GM12878 (cell line): ENCODE data around the gene NXN. TPM values are rescaled to one million over a fixed set of nuclear protein-coding genes. Genes with fewer than 3 reads are reported as not detected.

ENCODE experiments used
- ATAC-seq: fragments of 200-7000 bp; cut with Tn5 transposase; 3 replicates; pipeline ENCODE4 v1.9.1; 2020; ENCODE audit warnings: mild to moderate bottlenecking, moderate library complexity
- BruUV-seq: library from RNA; stranded (reverse); fragments of 400-500 nt; replicated peaks from 2 replicates; lab custom pipeline; 2021; lab: Mats Ljungman, UMichigan
- CTCF ChIA-PET: fragments of 300-600 bp; sonication (Branson Sonifier 250); formaldehyde crosslinking; extraction: SDS; loops from one replicate; lab custom pipeline; 2021; ENCODE audit warnings: inconsistent platforms; lab: Yijun Ruan, JAX
- POLR2A ChIA-PET: fragments of 350-600 bp; formaldehyde crosslinking; extraction: SDS; loops from one replicate; lab custom pipeline; 2021; ENCODE audit warnings: inconsistent platforms; lab: Charles Lee
- RAD21 ChIA-PET: fragments of 300-600 bp; sonication (Branson Sonifier 250); formaldehyde crosslinking; loops from one replicate; lab custom pipeline; 2023; ENCODE audit warnings: antibody characterized with exemption; ENCODE audit not compliant: unreplicated experiment; lab: Charles Lee
- SMC1A ChIA-PET: fragments of 300-600 bp; sonication (Branson Sonifier 250); formaldehyde crosslinking; loops from one replicate; lab custom pipeline; 2023; ENCODE audit not compliant: unreplicated experiment, uncharacterized antibody; lab: Charles Lee
- DNase-seq: peaks from one replicate; pipeline ENCODE4 v3.0.0-alpha.2; 2011; ENCODE audit warnings: low read depth, low spot score
- FAIRE-seq: peaks from 3 replicates; lab custom pipeline; 2011; peaks lifted over from hg19 to GRCh38; lab: Jason Lieb, UNC
- H2AFZ ChIP-seq: 2 replicates; pipeline ENCODE4 v1.6.0; 2011; ENCODE audit warnings: low read depth, low read length, control low read depth; ENCODE audit not compliant: control insufficient read depth
- H3K27ac ChIP-seq: 2 replicates; pipeline ENCODE4 v1.5.1; 2011; ENCODE audit warnings: control low read depth; ENCODE audit not compliant: control insufficient read depth, insufficient read depth
- H3K27me3 ChIP-seq, 2 experiments: replicated peaks in 1 of 2; 2 replicates each; pipeline versions ENCODE4 v1.6.0 to v1.6.1; 2011; ENCODE audit warnings: low read length in 1 of 2; ENCODE audit not compliant: control insufficient read depth in 2 of 2, insufficient read depth in 2 of 2
- H3K36me3 ChIP-seq, 2 experiments: 2 replicates each; pipeline ENCODE4 v1.5.1; 2011; ENCODE audit warnings: low read length in 1 of 2; ENCODE audit not compliant: control insufficient read depth in 2 of 2, insufficient read depth in 2 of 2
- H3K4me1 ChIP-seq: 2 replicates; pipeline ENCODE4 v1.6.1; 2011; ENCODE audit warnings: mild to moderate bottlenecking, low read length, moderate library complexity, mixed read lengths; ENCODE audit not compliant: control insufficient read depth, insufficient read depth
- H3K4me2 ChIP-seq: 2 replicates; pipeline ENCODE4 v1.6.0; 2011; ENCODE audit warnings: control low read depth; ENCODE audit not compliant: control insufficient read depth, insufficient read depth
- H3K4me3 ChIP-seq: fragments of 200-600 bp; sonication (generic); 2 replicates; pipeline ENCODE4 v1.5.1; 2016
- H3K79me2 ChIP-seq: 2 replicates; pipeline ENCODE4 v1.6.0; 2011; ENCODE audit warnings: low read length; ENCODE audit not compliant: control insufficient read depth, insufficient read depth
- H3K9ac ChIP-seq: 2 replicates; pipeline ENCODE4 v1.8.0; 2011; ENCODE audit warnings: low read length, control low read depth, mixed read lengths; ENCODE audit not compliant: control insufficient read depth, insufficient read depth
- H3K9me3 ChIP-seq: replicated peaks from 3 replicates; pipeline ENCODE4 v1.5.1; 2011; ENCODE audit warnings: mild to moderate bottlenecking, low read length; ENCODE audit not compliant: control insufficient read depth, insufficient read depth
- H4K20me1 ChIP-seq: 2 replicates; pipeline ENCODE4 v1.6.0; 2011; ENCODE audit not compliant: control insufficient read depth, insufficient read depth
- BRCA1 ChIP-seq: IDR thresholded peaks from 2 replicates; pipeline ENCODE4 v1.6.1; 2011; ENCODE audit warnings: low read depth, low read length, improper control_type of control experiment
- CHD2 ChIP-seq: IDR thresholded peaks from 2 replicates; pipeline ENCODE4 v1.6.1; 2011; ENCODE audit warnings: low read depth, low read length, improper control_type of control experiment, borderline replicate concordance
- CTCF ChIP-seq, 3 experiments: IDR thresholded peaks in 2 of 3; conservative IDR thresholded peaks in 1 of 3; 2 replicates each; pipeline ENCODE4 v1.5.1; 2011; ENCODE audit warnings: low read depth in 3 of 3, low read length in 3 of 3, mild to moderate bottlenecking in 3 of 3, control low read depth in 2 of 3, moderate library complexity in 2 of 3, inconsistent platforms in 1 of 3, mixed read lengths in 1 of 3; ENCODE audit not compliant: control insufficient read depth in 2 of 3, insufficient read depth in 1 of 3; ENCODE audit errors: extremely low read depth in 1 of 3
- E4F1 ChIP-seq: fragments of 450-650 bp; IDR thresholded peaks from 2 replicates; pipeline ENCODE4 v1.6.1; 2018; ENCODE audit warnings: borderline replicate concordance, mild to moderate bottlenecking; ENCODE audit not compliant: partially characterized antibody
- ELK1 ChIP-seq: IDR thresholded peaks from 2 replicates; pipeline ENCODE4 v1.6.1; 2012; ENCODE audit warnings: low read depth, low read length, improper control_type of control experiment
- EZH2 ChIP-seq: IDR thresholded peaks from 2 replicates; pipeline ENCODE4 v1.6.1; 2012; ENCODE audit warnings: low read depth, mild to moderate bottlenecking, control low read depth, inconsistent platforms, low read length, borderline replicate concordance; ENCODE audit not compliant: control insufficient read depth
- HDAC6 ChIP-seq: fragments of 200-600 bp; sonication (generic); IDR thresholded peaks from one replicate; pipeline ENCODE4 v1.8.0; 2017; ENCODE audit warnings: antibody characterized with exemption; ENCODE audit not compliant: unreplicated experiment
- MEF2B ChIP-seq: fragments of 450-650 bp; IDR thresholded peaks from 2 replicates; pipeline ENCODE4 v1.6.1; 2018; ENCODE audit warnings: mild to moderate bottlenecking, moderate library complexity; ENCODE audit not compliant: partially characterized antibody, poor library complexity, severe bottlenecking
- NKRF ChIP-seq: fragments of 450-650 bp; conservative IDR thresholded peaks from 2 replicates; pipeline ENCODE4 v1.6.1; 2017; ENCODE audit warnings: mild to moderate bottlenecking, moderate library complexity
- POLR2AphosphoS2 ChIP-seq: IDR thresholded peaks from 2 replicates; pipeline ENCODE4 v1.6.1; 2011; ENCODE audit warnings: low read depth, mild to moderate bottlenecking, low read length, improper control_type of control experiment, moderate library complexity
- RAD21 ChIP-seq: IDR thresholded peaks from 2 replicates; pipeline ENCODE4 v1.6.1; 2011; ENCODE audit warnings: mild to moderate bottlenecking, low read depth, low read length, moderate library complexity; ENCODE audit not compliant: insufficient read depth
- SREBF2 ChIP-seq: IDR thresholded peaks from 2 replicates; pipeline ENCODE4 v1.6.1; 2012; ENCODE audit warnings: mild to moderate bottlenecking, low read length
- TAF1 ChIP-seq: IDR thresholded peaks from 2 replicates; pipeline ENCODE4 v1.6.1; 2011; ENCODE audit warnings: mild to moderate bottlenecking, low read depth, low read length, borderline replicate concordance
- TBL1XR1 ChIP-seq: IDR thresholded peaks from 2 replicates; pipeline ENCODE4 v1.6.1; 2012; ENCODE audit warnings: low read depth, low read length, improper control_type of control experiment
- WRNIP1 ChIP-seq: IDR thresholded peaks from 2 replicates; pipeline ENCODE4 v1.6.1; 2011; ENCODE audit warnings: low read depth, low read length, improper control_type of control experiment, borderline replicate concordance
- WGBS: methylation state at CpG from one replicate; pipeline ENCODE4 v1.1.6; 2016; ENCODE audit warnings: low lambda C conversion rate; ENCODE audit not compliant: insufficient replicate concordance, insufficient coverage; ENCODE audit errors: missing lambda C conversion rate; 5-methylcytosine and 5-hydroxymethylcytosine counted together
- in situ Hi-C: fragments of 300-500 bp; cut with MboI; formaldehyde crosslinking; loops from 9 replicates; pipeline ENCODE4 v1.14.3; 2018; ENCODE audit warnings: mixed read lengths
- intact Hi-C: fragments of 100-400 bp; cut with micrococcal nuclease; formaldehyde crosslinking; loops from one replicate; pipeline ENCODE4 v1.14.2; 2022; ENCODE audit not compliant: unreplicated experiment
- polyA plus RNA-seq, 11 experiments: library from polyadenylated mRNA; depleted of rRNA in 4 of 11; unstranded in 6 of 11; stranded (reverse) in 5 of 11; fragments of >200 nt; fragmentation: Nextera tagmentation in 4 of 11; fragmentation: Illumina TruSeq in 1 of 11; extraction: Ambion mirVana in 4 of 11; extraction: Trizol in 1 of 11; gene quantifications; 1 replicate in 1 of 11; 2 replicates in 10 of 11; pipeline versions ENCODE4 v1.2.1 to v1.2.3, GENCODE V29; 2011 to 2016; ENCODE audit warnings: inconsistent platforms in 2 of 11, missing spikeins in 2 of 11, low read depth in 1 of 11
- total RNA-seq, 4 experiments: library from RNA; depleted of rRNA in 3 of 4; stranded (reverse); fragments of >200 nt in 3 of 4; fragmentation: Illumina TruSeq in 1 of 4; extraction: Trizol in 1 of 4; gene quantifications; 2 replicates each; pipeline versions ENCODE4 v1.2.1 to v1.2.3, GENCODE V29; 2013 to 2021

NXN gene
- total and polyA plus RNA-seq, 10 of the 15 experiments (the other 5 are each of a cell fraction or from before 2014, with no cell fraction given) = 0.04 to 1.2 (median 0.30) TPM

GRCh38 chr17:1010586-1010985, 31.0 kb upstream of the NXN start:
- peaks cover 12 to 36% of the 10 kb centered on the region in 2 experiments for H3K36me3 ChIP-seq
- H4K20me1 ChIP-seq = no peaks in the 10 kb centered on the region
- in situ Hi-C loops = no loop called here
- H3K27me3 ChIP-seq = no peaks in the 10 kb centered on the region
- no peak overlapping the region for H3K27ac ChIP-seq
- over 99% methylated on average over 12 of the region's 14 CpGs for WGBS
- ATAC-seq (no peak), FAIRE-seq (no peak), DNase-seq (no peak)
- no peak overlapping the region for H3K9ac ChIP-seq
- H3K9me3 ChIP-seq = no peaks in the 10 kb centered on the region
- BruUV-seq = no TSS peak
- POLR2A ChIA-PET = no interaction called here
- CTCF ChIA-PET = no interaction called here
- H2AFZ ChIP-seq = no peak overlapping the region
- H3K4me3 ChIP-seq = no peak overlapping the region
- SMC1A ChIA-PET = no interaction called here
- H3K4me2 ChIP-seq = no peak overlapping the region
- H3K79me2 ChIP-seq = no peaks in the 10 kb centered on the region
- RAD21 ChIA-PET = no interaction called here
- intact Hi-C loops = no loop called here
- no peaks in the 10 kb centered on the region for H3K4me1 ChIP-seq
- TF ChIP-seq MEF2B = no peak
- TF ChIP-seq EZH2 = no peak
- no peak for TF ChIP-seq RAD21
- TF ChIP-seq WRNIP1 = no peak
- TF ChIP-seq E4F1 = no peak
- no peak for TF ChIP-seq CHD2
- TF ChIP-seq BRCA1 = no peak
- TF ChIP-seq SREBF2 = no peak
- TF ChIP-seq POLR2AphosphoS2 = no peak
- no peak for TF ChIP-seq NKRF
- no peak for TF ChIP-seq CTCF (IDR thresholded peaks at IDR 0.05 in 2 of 3, conservative IDR thresholded peaks at IDR 0.05 in 1 of 3; ENCODE audit: control insufficient read depth in 2 of 3, extremely low read depth in 1 of 3, insufficient read depth in 1 of 3, low read depth in 3 of 3, low read length in 3 of 3)
- TF ChIP-seq ELK1 = no peak
- TF ChIP-seq TBL1XR1 = no peak
- TF ChIP-seq HDAC6 = no peak
- TF ChIP-seq TAF1 = no peak
